Endothelial cell of umbilical vein (primary cell): ENCODE results near the gene S100P. TPM values are rescaled to one million over a fixed set of nuclear protein-coding genes. Genes with fewer than 3 reads are reported as not detected.

Experiments used
- BruUV-seq: library from RNA; stranded (reverse); fragments of 400-500 nt; replicated peaks from 2 replicates; lab custom pipeline; 2021; lab: Mats Ljungman, UMichigan
- CTCF ChIA-PET: fragments of 300-600, 350-600 bp; sonication (Branson Sonifier 250); formaldehyde crosslinking; loops from one replicate; lab custom pipeline; 2021; ENCODE audit warnings: antibody characterized with exemption, inconsistent platforms; lab: Charles Lee
- POLR2A ChIA-PET: fragments of 300-600, 350-600 bp; sonication (Branson Sonifier 250); formaldehyde crosslinking; loops from one replicate; lab custom pipeline; 2021; ENCODE audit warnings: antibody characterized with exemption, inconsistent platforms; lab: Charles Lee
- DNase-seq: peaks from one replicate; pipeline ENCODE4 v3.0.0-alpha.2; 2011; ENCODE audit warnings: low read depth, low spot score
- FAIRE-seq: peaks from 2 replicates; lab custom pipeline; 2011; peaks lifted over from hg19 to GRCh38; lab: Jason Lieb, UNC
- H2AFZ ChIP-seq: 2 replicates; pipeline ENCODE4 v1.6.0; 2012; ENCODE audit warnings: low read depth, low read length, control low read depth, inconsistent platforms
- H3K27ac ChIP-seq: 2 replicates; pipeline ENCODE4 v1.5.1; 2011; ENCODE audit warnings: low read depth, mild to moderate bottlenecking, control low read depth, low read length, moderate library complexity; ENCODE audit not compliant: insufficient read depth
- H3K27me3 ChIP-seq, 2 experiments: 2 replicates each; pipeline versions ENCODE4 v1.6.0 to v1.6.1; 2011; ENCODE audit warnings: low read length in 2 of 2, mixed read lengths in 1 of 2; ENCODE audit not compliant: control insufficient read depth in 2 of 2, insufficient read depth in 2 of 2
- H3K36me3 ChIP-seq, 2 experiments: 2 replicates in 1 of 2; 3 replicates in 1 of 2; pipeline ENCODE4 v1.5.1; 2011; ENCODE audit warnings: low read length in 2 of 2, mild to moderate bottlenecking in 1 of 2, moderate library complexity in 1 of 2; ENCODE audit not compliant: control insufficient read depth in 2 of 2, insufficient read depth in 2 of 2; ENCODE audit errors: extremely low read depth in 1 of 2
- H3K4me1 ChIP-seq: 3 replicates; pipeline ENCODE4 v1.5.1; 2011; ENCODE audit warnings: mild to moderate bottlenecking, low read length; ENCODE audit not compliant: control insufficient read depth, insufficient read depth; ENCODE audit errors: extremely low read depth
- H3K4me2 ChIP-seq: 2 replicates; pipeline ENCODE4 v1.6.1; 2011; ENCODE audit warnings: low read length, control low read depth, mixed read lengths; ENCODE audit not compliant: insufficient read depth
- H3K4me3 ChIP-seq, 3 experiments: fragments of 200-600 bp in 1 of 3; sonication (generic), shearing (Covaris generic) in 1 of 3; replicated peaks in 1 of 3; 2 replicates each; pipeline ENCODE4 v1.5.1; 2011 to 2016; ENCODE audit warnings: control low read depth in 3 of 3, low read length in 3 of 3, mild to moderate bottlenecking in 2 of 3, inconsistent platforms in 1 of 3, low read depth in 1 of 3, moderate library complexity in 1 of 3; ENCODE audit not compliant: insufficient read depth in 1 of 3
- H3K79me2 ChIP-seq: 2 replicates; pipeline ENCODE4 v1.6.0; 2012; ENCODE audit warnings: low read length, inconsistent platforms; ENCODE audit not compliant: control insufficient read depth, insufficient read depth
- H3K9ac ChIP-seq: replicated peaks from 2 replicates; pipeline ENCODE3; 2011; ENCODE audit warnings: low read length, control low read depth; ENCODE audit not compliant: insufficient read depth; ENCODE audit errors: extremely low read depth
- H3K9me1 ChIP-seq: replicated peaks from 3 replicates; pipeline ENCODE4 v1.6.0; 2011; ENCODE audit warnings: mild to moderate bottlenecking, low read length; ENCODE audit not compliant: control insufficient read depth, insufficient read depth; ENCODE audit errors: extremely low read depth
- H3K9me3 ChIP-seq: replicated peaks from 2 replicates; pipeline ENCODE4 v1.5.1; 2012; ENCODE audit warnings: low read length, inconsistent platforms; ENCODE audit not compliant: control insufficient read depth, insufficient read depth
- H4K20me1 ChIP-seq: replicated peaks from 2 replicates; pipeline ENCODE3; 2011; ENCODE audit warnings: mild to moderate bottlenecking, low read length; ENCODE audit not compliant: control insufficient read depth, insufficient read depth; ENCODE audit errors: extremely low read depth
- CTCF ChIP-seq, 2 donors: IDR thresholded peaks; 1 replicate in 1 of 2; 2 replicates in 1 of 2; pipeline ENCODE4 v1.5.1; 2011; ENCODE audit warnings: low read length in 2 of 2, mild to moderate bottlenecking in 2 of 2, moderate library complexity in 2 of 2, control low read depth in 1 of 2, inconsistent platforms in 1 of 2, low read depth in 1 of 2; ENCODE audit not compliant: insufficient read depth in 1 of 2; ENCODE audit errors: extremely low read depth in 1 of 2
- EZH2 ChIP-seq: IDR thresholded peaks from 2 replicates; pipeline ENCODE4 v1.6.1; 2012; ENCODE audit warnings: borderline replicate concordance, low read depth, mild to moderate bottlenecking, moderate library complexity, low read length, inconsistent platforms; ENCODE audit not compliant: severe bottlenecking
- GATA2 ChIP-seq: IDR thresholded peaks from 2 replicates; pipeline ENCODE4 v1.7.0; 2011; ENCODE audit warnings: low read depth, mild to moderate bottlenecking, moderate library complexity, mixed read lengths, low read length; ENCODE audit not compliant: insufficient read length, insufficient read depth
- JUN ChIP-seq: IDR thresholded peaks from 2 replicates; pipeline ENCODE4 v1.6.1; 2011; ENCODE audit warnings: borderline replicate concordance, low read depth; ENCODE audit not compliant: insufficient read length, insufficient read depth
- MYC ChIP-seq: IDR thresholded peaks from one replicate; pipeline ENCODE4 v1.6.1; 2011; ENCODE audit warnings: mild to moderate bottlenecking, low read depth, low read length
- dilution Hi-C: fragments of 300-500 bp; cut with MboI; formaldehyde crosslinking; loops from one replicate; pipeline ENCODE4 v1.15.0; 2019; ENCODE audit warnings: low sequenced_read_pairs; ENCODE audit not compliant: extremely low pct_ligation_motif_present
- intact Hi-C: fragments of 100-400 bp; cut with micrococcal nuclease; formaldehyde crosslinking; loops from one replicate; pipeline ENCODE4 v1.10.0; 2022
- polyA plus RNA-seq, 4 experiments: library from polyadenylated mRNA; depleted of rRNA in 3 of 4; stranded (reverse) in 3 of 4; unstranded in 1 of 4; fragments of >200 nt; gene quantifications; 2 replicates each; pipeline versions ENCODE4 v1.2.1 to v1.2.3, GENCODE V29; 2011 to 2012; ENCODE audit warnings: missing spikeins in 1 of 4
- total RNA-seq: library from RNA; stranded (reverse); gene quantifications from 2 replicates; pipeline ENCODE4 v1.2.3, GENCODE V29; 2021

The S100P gene
- total and polyA plus RNA-seq, 2 donors (not counting 3 experiments of a cell fraction or from before 2014, with no cell fraction given) = not detected

GRCh38 chr4:6681191-6681590 is 12.5 kb upstream of the S100P start:
- Histone ChIP-seq H2AFZ (no peak overlapping the region), H3K4me1 (no peaks in the 10 kb centered on the region), H3K79me2 (peaks cover 8% of the 10 kb centered on the region), H3K27ac (no peak overlapping the region), H3K9me1 (no peaks in the 10 kb centered on the region), H3K9me3 (no peaks in the 10 kb centered on the region), H3K4me3 (no peak overlapping the region), H3K4me2 (no peak overlapping the region), H3K27me3 (no peaks in the 10 kb centered on the region), H3K36me3 (no peaks in the 10 kb centered on the region), H3K9ac (no peak overlapping the region), H4K20me1 (no peaks in the 10 kb centered on the region)
- intact Hi-C loops (no loop called here), dilution Hi-C loops (no loop called here)
- DNase-seq (no peak), FAIRE-seq (no peak)
- BruUV-seq = no TSS peak
- CTCF ChIA-PET = interaction anchor here (1.0 to 1.2 kb wide), 3 partner anchors 22 to 430 kb away, joined by 3 read pairs; partner anchors contain the start of gene MRFAP1
- TF ChIP-seq JUN (no peak), MYC (no peak), CTCF (IDR thresholded peaks at IDR 0.05; ENCODE audit: extremely low read depth in 1 of 2, insufficient read depth in 1 of 2, low read depth in 1 of 2, low read length in 2 of 2) (peak; percentile 7), EZH2 (no peak), GATA2 (no peak)
- POLR2A ChIA-PET = no interaction called here
